Activated T-cell treated with anti-CD3 and anti-CD28 coated beads for 1 hour (primary cell): ENCODE data around the gene BCAT1.
"Not testable (repeated sequence)": the region's sequence is repeated elsewhere in the genome, so short reads cannot be mapped to it uniquely, and the experiment has no call there.

ENCODE experiments used
- DNase-seq: peaks from one replicate; pipeline ENCODE4 v3.0.0-alpha.2; 2020; ENCODE audit warnings: low read depth

Gene BCAT1

DNA sequence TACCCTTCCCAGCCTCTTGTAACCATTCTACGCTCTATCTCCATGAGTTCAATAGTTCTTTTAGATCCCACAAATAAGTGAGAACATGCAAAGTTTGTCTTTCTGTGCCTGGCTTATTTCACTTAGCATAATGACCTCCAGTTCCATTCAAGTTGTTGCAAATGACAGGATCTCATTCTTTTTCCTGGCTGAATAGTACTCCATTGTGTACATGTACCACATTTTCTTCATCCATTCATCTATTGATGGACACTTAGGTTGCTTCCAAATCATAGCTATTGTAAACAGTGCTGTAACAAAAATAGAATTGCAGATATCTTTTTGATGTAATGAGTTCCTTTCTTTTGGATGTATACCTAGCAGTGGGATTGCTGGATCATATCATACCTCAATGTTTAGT is 139.6 kb downstream of the BCAT1 start:
- not testable (repeated sequence) for DNase-seq

- DNase-seq: no peak
These were observed 140.2 kb downstream of the BCAT1 start for GRCh38 chr12:24808651-24809050.

- no peak for DNase-seq
These were observed 142.5 kb downstream of the BCAT1 start for GRCh38 chr12:24806386-24806785.

DNA sequence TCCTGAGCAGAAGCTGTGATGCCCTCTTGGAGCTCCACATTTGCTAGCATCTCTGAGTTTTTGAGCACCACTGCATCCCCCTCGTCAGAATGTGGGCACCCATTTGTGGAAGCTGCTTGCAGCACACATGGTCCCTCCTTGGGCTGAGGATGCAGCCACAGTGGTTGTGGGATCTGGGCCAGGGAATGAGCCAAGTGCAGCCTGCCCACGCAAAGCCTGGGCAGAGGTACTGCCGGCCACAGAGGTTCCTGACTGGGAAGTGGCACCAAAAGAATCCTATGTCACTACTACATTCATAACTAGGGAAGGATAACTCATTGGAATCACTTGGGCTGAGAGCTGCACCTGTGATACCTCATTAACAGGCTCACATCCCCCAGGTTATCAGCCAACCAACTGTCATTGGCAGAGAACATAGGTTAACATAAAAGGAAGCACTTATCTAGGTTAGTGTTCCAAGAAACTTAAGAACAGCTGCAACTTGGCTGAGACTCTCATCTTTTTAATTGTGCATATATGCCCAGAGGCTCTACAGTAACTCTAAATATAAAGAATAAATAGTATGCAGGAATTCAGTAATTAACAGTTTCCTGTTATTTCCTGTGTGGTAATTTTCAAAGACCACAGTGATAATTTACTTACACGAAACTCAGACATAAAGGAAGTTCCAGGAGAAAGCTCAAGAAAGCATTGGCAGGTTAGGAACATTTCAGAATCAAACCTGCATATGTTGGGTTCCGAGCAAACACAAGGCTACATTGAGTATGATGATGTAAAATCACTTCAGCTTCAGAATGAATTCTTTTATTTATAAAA is 145.3 kb downstream of the BCAT1 start:
- DNase-seq: no peak

- no peak for DNase-seq
These were observed 150.6 kb downstream of the BCAT1 start for GRCh38 chr12:24798335-24798734.

GRCh38 chr12:24797901-24798300 is 151.0 kb downstream of the BCAT1 start:
- DNase-seq: no peak

GRCh38 chr12:24796876-24797275 is 152.0 kb downstream of the BCAT1 start:
- DNase-seq: no peak

DNA sequence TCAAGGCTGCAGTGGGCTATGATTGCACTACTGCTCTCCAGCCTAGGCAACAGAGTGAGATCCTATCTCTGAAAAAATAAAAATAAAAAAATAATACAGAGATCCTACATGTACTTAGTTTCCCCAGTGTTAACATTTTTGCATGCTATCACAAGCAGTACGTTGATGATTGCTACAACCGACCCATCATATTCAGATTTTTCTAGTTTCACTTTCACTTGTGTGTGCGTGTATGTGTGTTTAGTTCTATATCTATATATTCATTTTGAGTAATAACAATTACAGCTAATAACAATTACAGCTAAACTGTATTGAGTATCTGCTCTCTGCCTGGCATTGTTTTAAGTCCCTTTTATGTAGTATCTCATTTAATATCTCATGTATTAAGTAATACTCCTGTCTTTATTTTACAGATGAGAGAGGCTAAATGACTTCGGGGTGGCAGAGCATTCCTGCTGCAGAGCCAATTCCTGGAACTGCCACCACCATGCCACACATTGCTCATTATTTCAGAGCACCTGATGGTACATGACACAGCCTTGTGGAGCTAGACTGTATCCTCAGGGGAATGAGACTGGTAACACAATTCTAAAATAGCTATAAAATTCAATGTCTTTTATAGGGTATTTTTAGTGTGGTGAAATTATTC is 153.1 kb downstream of the BCAT1 start:
- DNase-seq: no peak

DNA sequence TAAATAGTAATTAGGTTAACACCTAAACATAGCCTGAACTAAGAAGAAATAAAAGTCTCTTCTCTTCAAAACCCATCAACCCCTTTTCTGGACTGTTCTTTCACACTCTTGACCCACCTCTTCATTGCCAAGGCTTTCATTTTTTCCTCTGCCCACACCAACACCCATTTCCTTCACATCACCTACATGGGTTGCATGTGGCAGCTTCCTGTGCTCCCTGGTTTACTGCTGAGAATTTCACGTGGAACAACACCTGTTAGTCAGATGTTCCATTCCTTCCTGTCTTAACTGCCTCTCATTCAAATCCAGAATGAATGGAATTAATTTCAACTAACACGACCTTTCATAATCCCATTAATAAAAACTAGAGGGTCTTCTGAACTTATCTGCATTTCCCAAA is 157.3 kb downstream of the BCAT1 start:
- DNase-seq: no peak

GRCh38 chr12:24788886-24789285 is 160.0 kb downstream of the BCAT1 start:
- DNase-seq: no peak

DNA sequence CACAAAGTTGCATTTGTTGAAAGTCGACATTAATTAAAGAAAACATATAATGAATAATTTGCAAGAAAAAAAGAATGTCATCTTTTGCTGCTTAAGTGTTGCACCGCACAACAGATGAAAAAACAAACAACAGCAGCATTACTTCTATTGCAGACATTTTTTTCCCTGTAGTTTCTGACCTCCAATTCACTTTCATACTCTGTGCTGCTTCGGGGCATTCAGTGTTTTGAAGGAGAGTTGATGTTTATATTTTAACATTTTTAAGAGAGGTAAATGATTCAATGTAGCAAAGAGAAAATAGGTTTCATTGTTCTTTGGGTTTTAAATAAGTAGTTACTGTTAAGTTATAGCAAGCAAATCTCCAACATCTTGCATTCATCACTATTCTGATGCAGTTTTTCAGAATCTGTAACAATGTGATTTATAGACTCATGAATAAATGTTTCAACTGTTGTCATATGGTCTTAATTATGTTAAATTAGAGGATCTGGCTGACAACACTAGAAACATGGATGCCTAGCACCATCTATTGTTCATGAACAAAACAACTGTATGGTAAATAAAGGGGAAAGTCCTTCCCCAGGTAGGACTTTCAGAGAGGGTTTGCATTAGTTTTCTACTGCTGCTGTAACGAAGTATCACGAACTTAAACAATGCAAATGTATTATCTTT is 168.1 kb downstream of the BCAT1 start:
- no peak for DNase-seq

DNA sequence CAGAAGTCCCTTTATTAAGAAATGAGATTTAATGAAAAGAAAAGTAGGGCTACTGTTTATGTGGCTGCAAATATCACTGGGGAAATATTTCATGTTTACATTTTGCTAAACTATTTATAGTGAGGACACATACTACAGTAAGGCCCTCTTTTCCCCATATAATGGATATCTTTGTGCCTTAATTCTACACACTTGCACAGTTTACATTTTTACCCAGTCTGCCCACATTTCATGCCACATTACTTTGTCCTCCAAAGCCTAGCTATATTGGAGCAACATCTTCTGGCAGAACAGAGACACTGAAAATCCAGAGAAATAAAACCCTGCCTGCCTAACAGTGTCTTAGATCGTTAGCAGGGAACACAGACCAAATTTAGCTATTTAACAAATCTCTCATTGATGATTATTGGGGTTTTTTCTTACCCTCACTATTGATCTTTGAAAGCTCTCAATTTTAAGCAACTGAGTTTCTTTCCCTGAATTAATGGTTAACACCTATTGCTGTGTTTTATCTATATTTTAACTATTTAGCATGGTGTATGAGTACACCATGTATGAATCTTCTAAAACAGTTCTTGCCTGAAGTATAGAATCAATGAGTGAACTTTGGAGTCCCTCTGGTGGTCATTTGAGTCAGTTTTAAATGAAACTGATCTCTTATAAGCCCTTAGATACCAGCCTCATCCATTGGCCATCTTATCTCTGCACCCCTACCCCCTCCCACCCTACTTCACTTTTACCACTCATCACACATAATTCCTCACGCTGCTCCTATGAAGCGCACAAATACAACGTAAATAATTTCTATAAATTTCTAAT is 170.2 kb downstream of the BCAT1 start:
- DNase-seq: no peak

- DNase-seq: no peak
These were observed 171.5 kb downstream of the BCAT1 start for GRCh38 chr12:24777359-24777758.

DNA sequence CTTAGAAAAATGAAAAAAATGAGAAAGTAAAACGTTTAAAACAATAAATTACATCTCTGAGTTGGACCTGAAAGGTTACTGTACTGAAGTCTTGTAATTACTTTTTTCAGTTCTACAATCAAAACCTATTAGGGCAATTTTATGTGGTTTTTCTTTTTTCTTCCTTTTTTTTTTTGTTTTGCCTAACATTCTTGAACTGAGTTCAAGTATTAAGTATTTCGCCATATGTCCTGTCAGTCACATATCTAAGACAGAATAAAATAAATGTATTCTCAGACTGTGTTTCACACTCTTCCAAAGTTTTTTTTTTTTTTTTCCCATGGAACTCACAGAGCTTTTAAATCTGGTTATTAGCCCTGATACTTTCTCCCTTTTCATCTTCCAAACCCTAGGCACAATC is 172.0 kb downstream of the BCAT1 start:
- no peak for DNase-seq

DNA sequence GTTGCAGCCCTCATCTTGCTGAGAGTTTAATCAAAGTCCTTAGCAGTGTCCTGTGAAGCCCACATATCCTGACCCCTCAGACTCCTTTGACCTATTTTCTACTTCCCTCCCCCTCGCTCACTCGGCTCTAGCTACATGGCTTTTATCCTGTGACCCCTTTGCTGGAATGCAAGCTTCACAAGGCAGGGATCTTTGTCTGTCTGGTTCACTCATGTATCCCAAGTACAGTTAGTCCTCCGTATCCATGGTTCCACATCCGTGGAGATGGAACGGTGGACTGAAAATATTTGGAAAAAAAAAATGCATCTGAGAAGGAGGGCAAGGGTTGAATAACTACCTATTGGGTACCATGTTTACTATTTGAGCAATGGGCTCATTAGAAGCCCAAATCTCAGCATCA is 173.8 kb downstream of the BCAT1 start:
- DNase-seq: no peak

DNA sequence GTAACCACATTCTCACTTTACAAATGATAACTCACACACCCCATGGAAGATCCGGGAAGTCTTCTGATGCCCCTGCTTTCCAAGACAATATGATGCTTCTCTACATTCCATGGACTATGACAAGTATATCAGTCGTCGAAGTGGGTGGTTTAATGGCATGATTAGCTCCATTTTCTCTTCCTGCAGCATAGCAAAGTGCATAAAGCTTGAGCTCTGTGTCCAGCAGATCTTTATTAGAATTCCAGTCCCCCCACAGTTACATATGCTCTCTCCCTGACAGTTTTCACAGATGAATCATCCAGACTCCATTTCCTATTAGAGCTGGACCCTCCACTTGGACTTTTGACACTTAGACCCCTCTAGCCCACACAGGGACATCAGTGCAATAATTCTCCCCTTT is 174.9 kb downstream of the BCAT1 start:
- no peak for DNase-seq

DNA sequence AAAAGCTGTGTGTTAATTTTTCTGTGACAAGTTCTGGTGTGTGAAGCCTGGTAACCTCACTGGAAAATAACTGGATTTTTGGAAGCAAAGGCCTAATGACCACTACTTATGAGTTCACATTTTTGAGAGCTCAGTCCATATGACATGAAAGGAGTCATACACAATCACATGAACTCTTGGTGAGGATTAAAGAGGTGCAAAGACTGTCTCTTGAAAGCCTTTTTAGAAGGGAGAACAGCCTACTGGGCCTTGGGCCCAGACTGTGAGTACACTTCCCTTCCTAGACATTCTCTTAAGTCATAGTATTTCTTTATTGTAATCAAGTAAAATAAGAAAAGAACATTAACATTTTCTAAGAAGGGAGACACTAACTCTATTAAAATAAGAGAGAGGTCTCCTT is 176.1 kb downstream of the BCAT1 start:
- DNase-seq: no peak

- DNase-seq: no peak
These were observed 178.1 kb downstream of the BCAT1 start for GRCh38 chr12:24770821-24771220.

GRCh38 chr12:24770334-24770733 is 178.6 kb downstream of the BCAT1 start:
- DNase-seq: no peak

GRCh38 chr12:24769682-24770081 is 179.2 kb downstream of the BCAT1 start:
- DNase-seq: no peak

DNA sequence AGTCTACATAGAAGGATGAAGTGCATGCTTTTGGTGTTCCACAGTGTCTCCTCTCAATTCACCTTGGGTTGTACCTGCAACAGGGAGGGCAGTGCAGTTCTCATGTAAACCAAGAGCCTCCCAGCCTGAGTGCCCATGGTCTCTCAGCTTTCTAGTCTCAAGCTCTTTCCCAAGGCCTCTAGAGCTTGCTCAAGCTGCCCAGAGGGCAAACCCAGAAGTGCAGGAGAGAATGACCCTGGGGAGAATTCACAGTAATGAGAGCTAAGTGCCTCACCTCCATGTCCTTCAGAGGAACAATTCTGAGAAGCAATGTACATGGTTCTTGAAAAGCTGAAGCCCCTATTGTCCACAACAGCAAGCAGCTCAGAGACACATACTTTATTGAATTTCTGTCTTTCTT is 180.5 kb downstream of the BCAT1 start:
- no peak for DNase-seq

- DNase-seq: no peak
These were observed 181.9 kb downstream of the BCAT1 start for GRCh38 chr12:24767016-24767415.
